ENCODE results near the gene HAGHL. TPM values are rescaled to one million over a fixed set of nuclear protein-coding genes. Genes with fewer than 3 reads are reported as not detected.

Gene HAGHL
- total and polyA plus RNA-seq, 2 donors (not counting 3 experiments of a cell fraction or from before 2014, with no cell fraction given) = 6.3 to 6.8 TPM

DNA sequence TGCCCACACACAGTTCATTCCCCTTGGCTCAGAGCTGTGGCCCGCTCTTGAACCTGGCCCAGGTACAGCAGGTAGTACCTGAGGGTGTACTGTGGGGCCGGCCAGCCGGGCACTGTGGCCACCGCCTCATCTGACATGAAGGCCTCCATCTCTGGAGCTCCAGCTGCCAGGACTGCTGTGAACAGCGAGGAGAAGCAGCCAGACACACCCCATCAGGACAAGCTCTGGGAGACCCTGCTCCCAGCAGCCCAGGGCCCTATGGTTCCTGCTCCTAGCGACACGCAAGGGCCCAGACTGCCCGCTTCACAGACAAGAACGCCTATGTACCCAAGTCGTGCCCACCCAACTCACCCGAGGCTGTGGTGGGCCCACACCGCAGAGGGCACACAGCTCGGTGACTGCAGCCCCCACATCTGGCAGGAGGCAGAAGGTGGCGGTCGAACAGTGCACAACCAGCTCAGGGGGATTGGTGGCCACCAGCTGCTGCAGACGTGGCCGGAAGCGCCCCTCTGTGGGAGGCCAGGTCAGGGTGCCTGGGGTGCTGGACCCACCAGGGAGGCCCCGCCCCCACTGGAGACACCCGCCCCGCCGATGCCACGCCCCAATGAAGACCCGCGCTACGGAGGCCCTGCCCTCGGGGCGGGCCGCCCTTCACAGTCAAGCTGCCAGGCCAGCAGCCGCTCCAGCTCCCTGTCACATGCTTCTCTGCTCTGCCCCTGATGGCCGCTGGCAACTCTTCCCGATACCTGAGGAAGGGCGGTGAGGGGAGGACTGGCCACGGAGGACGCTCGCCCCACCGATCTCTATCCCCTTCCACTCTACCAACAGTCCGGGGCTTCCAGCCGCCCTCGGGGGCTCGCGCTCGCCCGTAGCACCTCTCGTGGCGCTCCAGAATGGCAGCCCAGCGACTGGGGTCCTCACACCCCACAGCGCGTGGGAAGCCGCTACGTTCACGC, 47.8 kb upstream of the HAGHL start:
- H3K27me3 ChIP-seq (ENCODE audit: control insufficient read depth in 2 of 2, insufficient read depth in 2 of 2, low read length in 2 of 2) = no peaks in the 10 kb centered on the region
- dilution Hi-C loops (cut with MboI; ENCODE audit: extremely low pct_ligation_motif_present, low sequenced_read_pairs) = no loop called here
- DNase-seq (ENCODE audit: low read depth, low spot score) (peak; percentile 49), FAIRE-seq (no peak)
- no peak overlapping the region for H3K9ac ChIP-seq (replicated peaks; ENCODE audit: extremely low read depth, insufficient read depth, low read length)
- POLR2A ChIA-PET = no interaction called here
- H3K79me2 ChIP-seq (ENCODE audit: control insufficient read depth, insufficient read depth, low read length) = peaks cover 31% of the 10 kb centered on the region
- H3K9me1 ChIP-seq (replicated peaks; ENCODE audit: control insufficient read depth, extremely low read depth, insufficient read depth, low read length) = no peaks in the 10 kb centered on the region
- peaks cover 7 to 12% of the 10 kb centered on the region in 2 experiments for H3K36me3 ChIP-seq (ENCODE audit: control insufficient read depth in 2 of 2, extremely low read depth in 1 of 2, insufficient read depth in 2 of 2, low read length in 2 of 2)
- H3K27ac ChIP-seq (ENCODE audit: insufficient read depth, low read depth, low read length) = no peak overlapping the region
- CTCF ChIA-PET = no interaction called here
- H3K9me3 ChIP-seq (replicated peaks; ENCODE audit: control insufficient read depth, insufficient read depth, low read length) = no peaks in the 10 kb centered on the region
- no peaks in the 10 kb centered on the region for H4K20me1 ChIP-seq (replicated peaks; ENCODE audit: control insufficient read depth, extremely low read depth, insufficient read depth, low read length)
- TF ChIP-seq GATA2 (IDR thresholded peaks at IDR 0.05; ENCODE audit: insufficient read depth, insufficient read length, low read depth, low read length) (no peak), POLR2A (IDR thresholded peaks at IDR 0.05; ENCODE audit: low read depth, low read length) (no peak), EZH2 (IDR thresholded peaks at IDR 0.05; ENCODE audit: borderline replicate concordance, low read depth, low read length, severe bottlenecking) (no peak), MYC (IDR thresholded peaks at IDR 0.05; ENCODE audit: low read depth, low read length) (no peak), FOS (IDR thresholded peaks at IDR 0.05; ENCODE audit: borderline replicate concordance, insufficient read depth, low read length) (no peak)
- TF ChIP-seq, protein P1, sequence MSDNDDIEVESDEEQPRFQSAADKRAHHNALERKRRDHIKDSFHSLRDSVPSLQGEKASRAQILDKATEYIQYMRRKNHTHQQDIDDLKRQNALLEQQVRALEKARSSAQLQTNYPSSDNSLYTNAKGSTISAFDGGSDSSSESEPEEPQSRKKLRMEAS (IDR thresholded peaks at IDR 0.05; ENCODE audit: insufficient read depth, insufficient read length) = no peak
- peak overlapping the region; percentile 22 for H3K4me2 ChIP-seq (ENCODE audit: insufficient read depth, low read length)
- peak overlapping the region in 2 of 3 experiments; percentile 17 to 52 for H3K4me3 ChIP-seq (replicated peaks in 1 of 3; ENCODE audit: insufficient read depth in 1 of 3, low read depth in 1 of 3, low read length in 3 of 3)
- intact Hi-C loops (cut with micrococcal nuclease) = loop anchor here (1.0 kb wide), 1 partner anchor 11 kb away; the partner anchor contains the start of gene RHOT2
- H2AFZ ChIP-seq (ENCODE audit: low read depth, low read length) = peak overlapping the region; percentile 61
- BruUV-seq (replicated peaks) = no TSS peak
- peaks cover 20% of the 10 kb centered on the region for H3K4me1 ChIP-seq (ENCODE audit: control insufficient read depth, extremely low read depth, insufficient read depth, low read length)
